ENCODE data around the gene XIRP2.
"Not testable (repeated sequence)": the region's sequence is repeated elsewhere in the genome, so short reads cannot be mapped to it uniquely, and the experiment has no call there.

Gene XIRP2

GRCh38 chr2:167196461-167197252 is 308.4 kb downstream of the XIRP2 start:
- no peak for DNase-seq (ENCODE audit: low read depth, low spot score)

- DNase-seq (ENCODE audit: low read depth, low spot score) = no peak
Observed at GRCh38 chr2:167198009-167198408, 309.7 kb downstream of the XIRP2 start.

GRCh38 chr2:167198576-167198975 is 310.3 kb downstream of the XIRP2 start:
- DNase-seq (ENCODE audit: low read depth, low spot score) = no peak

- DNase-seq (ENCODE audit: low read depth, low spot score) = no peak
Observed at GRCh38 chr2:167200019-167200418, 311.7 kb downstream of the XIRP2 start.

GRCh38 chr2:167209784-167210183 is 321.5 kb downstream of the XIRP2 start:
- no peak for DNase-seq (ENCODE audit: low read depth, low spot score)

- no peak for DNase-seq (ENCODE audit: low read depth, low spot score)
Observed at GRCh38 chr2:167212014-167212648, 323.9 kb downstream of the XIRP2 start.

- DNase-seq (ENCODE audit: low read depth, low spot score) = peak; percentile 48
Observed at GRCh38 chr2:167215595-167215994, 327.3 kb downstream of the XIRP2 start.

- DNase-seq (ENCODE audit: low read depth, low spot score) = no peak
Observed at GRCh38 chr2:167237478-167237877, 349.2 kb downstream of the XIRP2 start.

GRCh38 chr2:167240671-167241070 is 352.4 kb downstream of the XIRP2 start:
- DNase-seq (ENCODE audit: low read depth, low spot score) = no peak

- no peak for DNase-seq (ENCODE audit: low read depth, low spot score)
Observed at GRCh38 chr2:167249197-167249596, 360.9 kb downstream of the XIRP2 start.

- DNase-seq (ENCODE audit: low read depth, low spot score) = no peak
Observed at GRCh38 chr2:167253025-167253424, 364.7 kb downstream of the XIRP2 start.

GRCh38 chr2:167254721-167255120 is 366.4 kb downstream of the XIRP2 start:
- no peak for DNase-seq (ENCODE audit: low read depth, low spot score)

- no peak for DNase-seq (ENCODE audit: low read depth, low spot score)
Observed at GRCh38 chr2:167258712-167259111, 370.4 kb downstream of the XIRP2 start.

- no peak for DNase-seq (ENCODE audit: low read depth, low spot score)
Observed at GRCh38 chr2:167264380-167264779, 376.1 kb downstream of the XIRP2 start.

GRCh38 chr2:167265004-167265403 is 376.7 kb downstream of the XIRP2 start:
- no peak for DNase-seq (ENCODE audit: low read depth, low spot score)

- DNase-seq (ENCODE audit: low read depth, low spot score) = no peak
Observed at GRCh38 chr2:167265722-167266121, 377.4 kb downstream of the XIRP2 start.

GRCh38 chr2:167268245-167268644 is 380.0 kb downstream of the XIRP2 start:
- not testable (repeated sequence) for DNase-seq (ENCODE audit: low read depth, low spot score)

- no peak for DNase-seq (ENCODE audit: low read depth, low spot score)
Observed at GRCh38 chr2:167271932-167272331, 383.7 kb downstream of the XIRP2 start.

GRCh38 chr2:167275046-167275445 is 386.8 kb downstream of the XIRP2 start:
- peak; percentile 75 for DNase-seq (ENCODE audit: low read depth, low spot score)

GRCh38 chr2:167279810-167280209 is 391.5 kb downstream of the XIRP2 start:
- DNase-seq (ENCODE audit: low read depth, low spot score) = no peak

- no peak for DNase-seq (ENCODE audit: low read depth, low spot score)
Observed at GRCh38 chr2:167287212-167287611, 398.9 kb downstream of the XIRP2 start.

GRCh38 chr2:167289651-167290410 is 401.6 kb downstream of the XIRP2 start:
- no peak for DNase-seq (ENCODE audit: low read depth, low spot score)

All from iPS DF 19.7 (cell line).